Measurements from ENCODE around the gene GRPEL1.

Gene GRPEL1

DNA sequence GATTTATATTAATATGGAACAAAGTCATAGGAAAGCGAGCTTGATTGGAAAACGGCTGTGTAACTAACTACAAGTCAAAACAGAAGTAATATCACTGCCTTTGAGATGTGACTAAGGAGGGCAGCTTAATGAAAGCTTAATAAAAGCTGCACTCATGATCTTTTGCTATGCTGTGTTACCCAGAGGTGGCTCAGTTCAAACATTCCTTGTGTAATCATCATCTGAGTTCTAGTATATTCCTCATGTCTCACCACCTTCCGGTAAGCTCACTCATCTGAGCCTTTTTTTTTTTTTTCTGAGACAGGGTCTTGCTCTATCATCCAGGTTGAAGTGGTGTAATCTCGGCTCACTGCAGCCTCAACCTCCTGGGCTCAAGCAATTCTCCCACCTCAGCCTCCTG is 5.0 kb downstream of the GRPEL1 start:
- no peak for DNase-seq

DNA sequence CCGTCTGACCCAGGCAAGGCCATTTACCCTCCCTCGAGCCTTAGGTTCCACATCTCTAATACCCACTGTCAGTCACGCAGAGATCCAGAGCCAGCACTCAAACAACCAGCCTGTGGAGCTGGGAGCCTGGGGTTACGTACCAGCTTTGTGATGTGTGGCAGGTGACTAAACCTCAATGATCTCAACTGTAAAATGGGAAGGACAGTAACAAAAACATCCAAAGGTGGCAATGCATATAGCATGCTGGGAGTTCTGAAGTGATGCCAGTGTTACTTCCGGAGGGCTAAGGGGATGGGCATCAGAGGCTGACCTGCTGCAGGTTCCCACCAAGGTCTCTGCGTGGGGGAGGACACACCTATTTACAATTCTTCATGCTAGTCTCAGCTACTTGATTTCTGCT is 6.0 kb downstream of the GRPEL1 start:
- DNase-seq = no peak

DNA sequence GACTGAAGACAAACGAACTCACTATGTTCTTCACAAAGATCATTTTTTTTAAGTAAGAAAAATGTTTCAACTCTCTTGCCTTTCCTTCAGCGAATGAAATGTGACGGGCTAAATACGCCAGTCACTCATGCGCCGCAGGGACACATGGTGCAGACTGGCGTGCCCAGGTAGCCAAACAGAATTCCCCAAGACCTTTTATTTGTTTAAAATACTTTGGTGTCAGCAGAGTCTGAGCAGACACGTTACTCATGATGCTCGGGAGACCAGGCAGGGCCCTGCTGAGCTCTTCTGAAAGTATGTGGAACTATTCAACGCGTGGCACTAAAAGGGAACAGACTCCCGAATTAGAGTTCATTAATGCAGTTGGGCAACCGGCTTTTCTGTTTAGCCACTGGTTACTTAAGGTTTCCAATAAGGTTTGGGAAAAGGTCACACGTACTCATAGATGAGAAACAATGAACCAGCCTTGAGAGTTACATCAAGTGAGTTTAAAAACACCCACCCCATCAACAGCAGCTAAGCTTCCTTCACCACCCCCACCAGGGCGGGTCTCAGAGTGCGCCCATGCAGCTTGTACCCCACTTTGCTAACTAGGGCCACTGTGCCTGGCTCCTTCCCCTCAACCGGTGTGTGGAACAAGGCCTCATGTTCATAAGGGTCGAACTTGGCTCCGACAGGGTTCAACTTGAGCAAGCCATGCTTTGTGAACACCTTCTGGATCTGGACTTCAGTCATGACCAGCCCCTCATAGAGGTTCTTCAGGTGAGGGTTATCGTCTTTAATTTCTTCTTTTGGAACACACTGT is 7.3 kb downstream of the GRPEL1 start:
- no peak for DNase-seq

DNA sequence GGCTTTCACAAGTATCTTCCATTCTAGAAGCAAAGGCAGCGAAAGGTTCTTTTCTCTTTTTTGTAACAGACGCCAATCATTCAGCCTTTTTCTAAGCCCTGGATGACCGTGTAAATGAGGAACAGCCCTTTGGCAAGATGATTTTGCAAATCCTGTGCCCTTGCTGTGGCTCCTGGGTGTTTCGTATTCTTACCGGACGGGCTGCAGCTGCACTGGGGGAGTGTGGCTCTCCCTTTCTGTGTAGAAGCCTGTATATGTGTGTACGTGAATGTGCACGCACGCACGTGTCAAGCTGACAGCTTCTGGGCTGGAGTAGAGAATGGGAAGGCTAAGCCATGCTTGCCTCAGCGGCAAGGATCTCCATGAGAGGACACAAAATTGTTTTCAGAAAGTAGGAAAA is 8.2 kb downstream of the GRPEL1 start:
- no peak for DNase-seq

DNA sequence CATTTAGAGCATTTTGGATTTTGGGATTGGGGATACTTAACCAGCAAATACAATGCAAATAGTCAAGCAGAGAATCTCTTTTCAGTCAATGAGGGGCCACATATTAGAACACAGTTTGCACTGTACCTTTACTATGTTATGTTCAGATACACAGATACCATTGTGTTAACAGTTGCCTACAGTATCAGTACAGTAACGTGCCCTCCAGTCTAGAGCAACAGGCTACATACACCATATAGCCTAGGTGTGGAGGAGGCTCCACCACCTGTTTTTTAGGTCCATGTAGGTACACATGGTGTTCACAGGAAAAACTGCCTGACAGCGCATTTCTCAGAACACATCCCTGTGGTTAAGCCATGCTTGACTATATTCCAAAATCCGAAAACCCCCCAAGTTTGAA is 9.1 kb downstream of the GRPEL1 start:
- no peak for DNase-seq

DNA sequence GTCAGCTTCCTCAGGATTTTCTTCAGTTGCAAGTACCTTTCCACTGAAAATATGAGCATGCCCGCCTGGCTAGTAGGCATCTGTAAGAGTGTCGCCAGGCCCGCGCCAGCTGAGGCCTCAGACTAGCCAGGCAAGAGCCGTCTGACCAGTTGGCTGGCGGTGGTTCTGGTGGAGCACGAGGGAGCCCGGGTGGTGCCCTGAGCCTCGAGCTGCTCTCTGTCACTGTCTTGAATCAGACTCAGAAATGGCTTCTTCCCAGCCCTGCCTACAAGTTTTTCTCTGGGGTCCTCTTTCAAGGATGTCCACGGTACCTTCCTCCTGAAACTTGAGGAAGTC is 11.9 kb downstream of the GRPEL1 start:
- no peak for DNase-seq

DNA sequence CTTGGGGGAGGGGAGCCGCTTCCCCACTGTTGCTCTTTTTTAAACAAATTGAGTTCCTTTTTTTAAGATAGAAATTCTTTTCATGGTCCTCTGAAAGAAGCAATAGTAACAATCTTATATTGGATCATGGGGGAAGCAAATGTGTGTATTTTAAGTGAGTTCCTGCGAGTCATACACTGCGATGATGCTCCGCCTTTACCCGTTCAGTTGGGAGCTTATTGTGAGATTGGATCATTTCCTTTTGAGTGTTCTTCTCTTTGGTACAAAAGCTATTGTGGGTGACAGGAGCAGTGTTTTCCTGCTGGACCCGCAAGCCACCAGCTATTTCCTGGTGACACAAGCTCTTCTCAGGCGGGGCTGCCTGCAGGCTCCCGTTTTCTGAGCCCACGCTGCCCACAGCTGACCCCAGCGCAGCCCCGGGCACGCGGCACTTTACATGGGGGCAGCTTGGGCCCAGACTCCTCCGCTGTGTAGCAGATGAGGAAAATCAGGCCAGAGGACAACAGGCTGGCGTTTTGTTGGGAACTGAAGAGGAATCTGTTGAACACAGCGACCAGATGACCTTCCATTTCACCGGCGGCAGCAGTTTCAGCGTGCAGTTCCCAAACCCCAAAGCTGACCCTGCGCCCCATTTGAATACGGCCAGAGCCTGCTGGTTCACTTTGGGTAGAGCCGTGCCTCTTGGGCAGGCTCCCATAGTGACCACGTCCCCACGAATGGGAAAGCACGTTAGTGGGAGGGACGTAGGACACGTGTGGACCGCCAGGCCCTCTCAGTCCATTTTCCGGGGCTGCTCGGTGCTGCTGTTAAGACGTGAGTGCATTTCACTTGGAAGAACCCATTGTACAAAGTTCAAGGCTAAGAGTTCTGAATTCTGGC is 12.5 kb downstream of the GRPEL1 start:
- DNase-seq = no peak

DNA sequence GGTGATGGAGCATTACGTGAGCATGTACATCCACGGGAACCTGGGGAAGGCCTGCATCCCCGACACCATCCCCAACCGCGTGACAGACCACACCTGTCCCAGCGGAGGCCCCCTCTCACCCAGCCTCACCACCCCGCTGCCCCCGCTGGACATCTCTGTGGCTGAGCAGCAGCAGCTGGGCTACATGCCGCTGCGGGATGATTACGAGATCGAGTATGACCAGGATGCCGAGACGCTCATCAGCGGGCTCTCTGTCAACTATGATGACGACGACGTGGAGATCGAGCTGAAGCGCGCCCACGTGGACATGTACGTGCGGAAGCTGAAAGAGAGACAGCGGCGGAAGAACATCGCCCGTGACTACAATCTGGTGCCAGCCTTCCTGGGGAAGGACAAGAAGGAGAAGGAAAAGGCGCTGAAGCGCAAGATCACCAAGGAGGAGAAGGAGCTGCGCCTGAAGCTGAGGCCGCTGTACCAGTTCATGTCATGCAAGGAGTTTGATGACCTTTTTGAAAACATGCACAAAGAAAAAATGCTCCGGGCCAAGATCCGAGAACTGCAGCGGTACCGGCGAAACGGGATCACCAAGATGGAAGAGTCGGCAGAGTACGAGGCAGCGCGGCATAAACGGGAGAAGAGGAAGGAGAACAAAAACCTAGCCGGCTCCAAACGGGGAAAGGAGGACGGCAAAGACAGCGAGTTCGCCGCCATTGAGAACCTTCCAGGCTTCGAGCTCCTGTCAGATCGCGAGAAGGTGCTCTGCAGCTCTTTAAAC is 13.6 kb downstream of the GRPEL1 start:
- no peak for DNase-seq

DNA sequence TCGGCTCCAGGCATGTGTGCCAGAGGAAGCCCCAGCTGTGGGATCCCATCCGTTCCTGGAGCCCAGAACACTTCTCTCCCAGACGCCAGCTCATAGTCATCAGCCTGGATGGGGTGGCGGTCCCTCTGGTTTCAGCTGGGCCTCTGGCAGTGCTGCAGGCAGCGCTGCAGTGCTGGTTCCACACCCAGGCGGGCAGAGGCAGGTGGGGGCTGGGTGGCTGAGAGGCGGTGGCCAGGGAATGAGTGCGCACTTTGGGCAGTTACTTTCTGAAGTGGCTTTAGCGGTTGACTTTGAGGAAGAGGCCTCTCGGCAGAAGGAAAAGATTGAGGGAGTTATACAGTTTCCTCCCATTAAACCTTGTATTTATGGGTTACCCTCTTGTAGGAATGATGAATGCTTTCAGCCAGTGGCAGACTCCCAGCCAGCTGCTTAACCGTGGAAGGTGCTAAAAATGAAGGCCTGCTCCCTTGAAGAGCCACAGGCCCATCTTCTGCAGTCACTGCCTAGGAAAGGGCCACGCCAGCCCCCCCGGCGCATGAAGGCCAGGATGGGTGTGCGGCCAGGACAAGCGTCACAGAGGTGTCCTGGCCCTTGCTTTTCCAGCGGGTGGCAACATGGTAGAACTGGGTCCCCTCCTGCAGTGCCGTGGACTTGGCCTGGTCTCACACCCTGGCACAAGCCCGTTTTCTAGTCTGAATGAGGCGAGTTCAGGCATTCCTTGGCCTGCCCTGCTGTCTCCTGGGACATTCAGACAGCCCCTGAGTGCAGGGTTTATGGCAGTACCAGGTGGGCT is 14.7 kb downstream of the GRPEL1 start:
- DNase-seq = no peak

DNA sequence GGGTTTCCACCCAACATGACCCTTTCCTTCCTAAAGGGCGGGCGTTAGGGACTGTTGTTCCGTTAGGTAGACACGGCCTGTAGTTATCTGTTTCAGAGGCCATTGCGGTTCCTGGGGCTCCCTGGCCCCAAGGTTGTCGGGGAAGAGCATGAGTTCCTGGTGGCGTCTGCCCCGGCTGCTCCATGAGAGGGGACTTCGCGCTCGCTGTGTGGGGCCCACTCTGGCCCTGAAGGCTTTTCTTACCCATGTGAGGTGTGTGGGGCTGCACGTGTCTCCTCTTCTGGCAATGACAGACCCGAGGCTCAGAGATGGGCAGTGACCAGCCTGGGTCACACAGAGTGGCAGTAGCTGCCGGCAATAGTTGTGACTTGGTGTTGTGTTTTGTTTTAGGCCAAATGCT is 15.6 kb downstream of the GRPEL1 start:
- DNase-seq = no peak

DNA sequence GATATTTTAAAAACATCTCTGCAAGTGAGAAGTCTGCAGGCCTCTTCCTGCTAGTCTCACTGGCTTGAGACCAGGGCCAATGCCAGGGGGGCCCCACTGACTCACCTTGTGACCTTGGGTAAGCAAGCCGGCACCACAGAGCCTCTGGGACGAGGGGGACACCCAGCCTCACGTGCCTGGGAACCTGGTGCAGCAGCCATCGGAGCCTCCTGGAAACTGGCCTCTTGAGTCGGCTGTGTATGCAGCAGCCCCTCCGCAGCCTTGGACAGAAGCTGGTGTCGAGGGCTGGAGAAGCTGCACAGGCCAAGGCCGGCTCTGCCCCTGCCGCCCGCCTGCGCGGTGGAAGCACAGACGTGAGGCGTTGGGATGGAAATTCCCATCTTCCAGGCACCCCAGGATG is 16.0 kb downstream of the GRPEL1 start:
- no peak for DNase-seq

DNA sequence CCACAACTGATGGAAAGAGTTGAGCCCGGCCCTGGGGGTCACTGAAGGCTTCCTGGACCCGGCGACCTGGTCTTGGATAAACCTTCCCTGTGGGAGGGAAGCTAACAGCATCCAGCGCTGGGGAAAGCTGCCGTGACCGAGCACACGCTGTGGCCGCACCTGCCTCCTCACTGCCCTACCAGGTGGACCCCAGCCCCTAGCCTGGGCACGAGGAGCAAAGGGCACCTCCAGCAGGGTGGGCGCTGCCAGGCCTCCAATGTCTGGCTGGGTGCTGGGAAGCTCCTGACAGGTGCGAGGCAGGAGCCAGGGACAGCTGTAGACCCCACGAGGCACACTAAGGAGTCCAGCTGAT is 16.7 kb downstream of the GRPEL1 start:
- DNase-seq = no peak

DNA sequence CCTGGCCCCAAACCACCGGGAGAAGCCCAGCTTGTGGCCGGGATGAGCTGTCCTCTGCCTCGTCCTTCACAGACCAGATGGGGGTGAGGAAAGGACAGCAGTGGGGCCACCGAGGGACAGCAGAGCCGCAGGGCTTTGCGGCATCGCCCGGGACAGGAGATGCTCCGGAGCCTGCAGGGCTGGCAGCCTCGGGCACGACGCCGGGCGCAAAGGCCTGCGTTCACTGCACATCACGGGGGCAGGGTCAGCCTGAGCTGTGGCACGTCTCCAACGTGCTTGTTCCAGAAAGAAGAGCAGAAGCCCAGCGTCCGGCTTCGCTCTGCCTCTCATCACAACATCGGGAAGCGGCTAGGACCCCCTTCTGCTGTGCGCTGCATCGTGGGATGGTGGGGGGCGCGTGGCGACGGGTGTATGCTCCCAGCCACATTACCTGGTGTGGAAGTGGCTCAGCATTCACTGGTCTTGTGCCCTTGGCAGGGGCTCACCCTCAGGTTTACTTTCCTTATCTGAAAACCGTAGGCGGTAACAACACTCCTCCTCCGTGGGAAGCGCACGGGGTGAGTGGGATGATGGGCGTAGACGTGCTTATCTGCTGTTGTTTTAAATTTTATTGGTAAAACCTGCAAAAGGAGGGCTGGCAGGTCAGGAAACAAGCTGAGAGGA is 17.3 kb downstream of the GRPEL1 start:
- DNase-seq = no peak

DNA sequence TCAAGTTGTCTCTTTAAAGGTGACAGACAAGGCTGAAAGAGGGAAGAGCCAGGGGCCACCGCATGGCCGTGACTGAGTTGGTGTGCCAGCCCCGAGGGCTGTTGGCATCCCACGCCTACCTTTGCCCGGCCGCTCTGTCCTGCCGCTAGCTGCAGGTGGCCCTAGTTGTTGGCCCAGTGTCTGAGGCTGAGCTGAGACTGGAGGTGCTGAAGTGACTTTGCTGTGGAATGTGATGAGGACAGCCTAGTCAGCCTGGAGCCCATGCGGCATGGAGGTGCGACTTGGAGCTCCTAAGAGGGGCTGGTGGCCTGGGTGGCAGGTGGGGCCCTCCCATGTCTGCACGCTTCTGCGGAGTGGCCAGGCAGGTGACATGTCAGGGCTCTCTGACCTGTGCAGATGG is 18.1 kb downstream of the GRPEL1 start:
- no peak for DNase-seq

DNA sequence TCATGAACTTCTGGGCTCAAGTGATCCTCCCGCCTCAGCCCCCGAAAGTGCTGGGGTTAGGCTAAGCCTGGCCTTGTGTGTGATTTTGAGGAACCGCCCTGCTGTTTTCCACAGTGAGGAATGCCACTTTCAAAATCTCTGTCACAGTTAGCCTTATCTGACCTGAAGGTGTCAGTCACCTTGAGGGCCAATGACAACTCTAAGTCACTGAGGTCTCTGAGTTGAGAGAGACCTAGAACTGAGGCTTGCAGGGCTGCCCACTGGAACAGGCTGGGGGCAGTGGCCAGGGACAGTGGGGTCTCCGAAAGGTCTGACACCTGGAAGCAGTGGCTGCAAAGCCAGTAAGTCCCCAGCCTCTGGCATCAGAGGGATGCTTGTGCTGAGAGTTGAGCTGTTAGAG is 18.6 kb downstream of the GRPEL1 start:
- no peak for DNase-seq

DNA sequence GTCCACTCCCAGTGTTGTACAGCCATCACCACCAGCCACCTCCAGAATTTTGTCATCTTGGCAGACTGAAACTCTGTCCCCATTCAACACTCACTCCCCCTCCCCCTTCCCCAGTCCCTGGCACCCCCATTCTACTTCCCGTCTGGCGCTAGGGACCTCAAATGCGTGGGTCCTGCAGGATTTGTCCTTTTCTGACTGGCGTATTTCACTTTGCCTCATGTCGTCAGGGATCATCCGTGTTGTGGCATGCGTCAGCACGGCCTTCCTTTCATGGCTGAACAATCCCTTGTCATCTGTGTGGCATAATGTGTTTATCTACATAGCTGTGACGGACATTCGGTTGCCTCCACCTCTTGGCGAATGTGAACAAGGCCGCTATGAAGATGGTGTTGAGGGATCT is 19.2 kb downstream of the GRPEL1 start:
- no peak for DNase-seq

DNA sequence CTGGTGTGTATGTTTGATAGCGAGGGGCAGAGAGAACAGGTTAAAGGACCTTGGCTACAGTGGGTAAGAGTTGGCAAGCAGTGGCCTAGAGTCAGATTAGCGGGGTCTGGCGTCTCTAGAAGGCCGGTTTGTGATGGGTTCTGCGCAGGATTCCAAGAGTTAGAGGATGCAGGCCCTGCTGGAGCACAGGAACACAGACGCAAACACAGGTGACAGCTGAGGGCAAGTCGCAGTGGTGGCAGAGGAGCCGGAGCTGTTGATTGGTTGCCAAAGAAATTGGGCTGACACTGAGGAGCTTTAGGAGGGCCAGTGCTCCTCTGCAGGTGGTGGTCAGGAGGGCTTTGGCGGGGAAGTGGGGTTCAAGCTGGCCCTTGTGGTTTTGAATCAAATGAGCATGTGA is 20.9 kb downstream of the GRPEL1 start:
- no peak for DNase-seq

DNA sequence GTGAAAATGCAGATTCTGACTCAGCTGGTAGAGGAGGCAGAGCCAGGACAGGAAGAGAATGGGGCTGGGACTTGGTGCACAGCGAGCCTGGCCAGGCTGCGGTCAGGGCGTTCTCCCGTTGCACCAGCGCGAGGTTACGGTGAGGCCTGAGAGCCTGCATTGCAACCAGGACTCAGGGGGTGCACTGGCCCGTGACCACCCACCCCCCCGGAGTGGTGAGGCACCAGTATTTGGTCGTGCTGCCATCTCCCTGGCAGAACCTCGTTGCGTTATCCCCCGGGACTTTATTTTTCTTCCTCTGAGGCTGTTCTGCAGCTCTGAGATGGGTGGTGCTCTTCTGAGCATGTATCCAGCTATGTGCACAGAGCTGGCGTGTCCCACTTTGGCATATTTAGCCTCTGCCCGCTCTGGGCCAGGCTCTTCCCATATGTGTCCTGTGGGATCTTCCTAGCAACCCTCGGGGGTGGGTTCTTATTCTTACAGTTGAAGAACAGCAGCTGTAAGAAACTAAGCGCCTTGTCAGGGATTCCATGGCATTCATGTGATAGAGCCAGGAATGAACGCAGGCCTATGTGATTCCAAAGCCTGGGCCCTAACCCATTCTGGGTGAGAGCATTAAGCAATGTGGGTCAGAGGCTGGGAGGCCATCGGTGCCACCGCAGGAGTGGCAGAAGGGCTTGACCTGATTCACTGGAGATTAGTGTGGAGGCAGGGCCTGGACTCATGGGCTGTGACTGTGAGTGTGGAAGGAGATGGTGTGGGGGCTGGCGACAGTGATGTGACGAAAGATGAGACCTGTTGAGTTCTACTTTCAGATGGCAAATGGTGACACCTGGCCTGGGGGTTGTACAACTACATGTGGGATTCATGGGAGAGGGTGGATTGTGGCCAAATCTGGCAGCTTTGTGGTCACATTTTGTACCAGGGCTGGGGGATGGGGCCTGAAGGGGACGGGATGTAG is 21.6 kb downstream of the GRPEL1 start:
- DNase-seq = no peak

DNA sequence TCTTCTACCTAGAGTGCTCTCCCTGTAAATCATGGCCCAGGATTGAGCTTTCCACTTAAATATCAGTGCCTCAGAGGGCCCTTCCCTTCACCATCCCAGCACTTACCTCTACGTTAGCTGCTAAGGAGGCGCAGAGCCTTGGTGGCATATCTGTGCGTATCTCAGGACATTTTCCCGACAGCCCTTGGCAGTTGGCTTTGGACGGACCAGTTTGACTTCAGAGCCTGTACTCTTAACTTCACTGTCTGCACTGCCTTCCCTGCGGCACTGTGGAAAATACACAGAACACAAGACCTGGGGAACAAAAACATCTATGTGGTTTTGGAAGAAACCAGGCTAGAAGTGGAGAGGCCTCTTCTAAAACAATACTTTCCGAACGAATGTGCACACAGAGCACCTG is 22.3 kb downstream of the GRPEL1 start:
- no peak for DNase-seq

DNA sequence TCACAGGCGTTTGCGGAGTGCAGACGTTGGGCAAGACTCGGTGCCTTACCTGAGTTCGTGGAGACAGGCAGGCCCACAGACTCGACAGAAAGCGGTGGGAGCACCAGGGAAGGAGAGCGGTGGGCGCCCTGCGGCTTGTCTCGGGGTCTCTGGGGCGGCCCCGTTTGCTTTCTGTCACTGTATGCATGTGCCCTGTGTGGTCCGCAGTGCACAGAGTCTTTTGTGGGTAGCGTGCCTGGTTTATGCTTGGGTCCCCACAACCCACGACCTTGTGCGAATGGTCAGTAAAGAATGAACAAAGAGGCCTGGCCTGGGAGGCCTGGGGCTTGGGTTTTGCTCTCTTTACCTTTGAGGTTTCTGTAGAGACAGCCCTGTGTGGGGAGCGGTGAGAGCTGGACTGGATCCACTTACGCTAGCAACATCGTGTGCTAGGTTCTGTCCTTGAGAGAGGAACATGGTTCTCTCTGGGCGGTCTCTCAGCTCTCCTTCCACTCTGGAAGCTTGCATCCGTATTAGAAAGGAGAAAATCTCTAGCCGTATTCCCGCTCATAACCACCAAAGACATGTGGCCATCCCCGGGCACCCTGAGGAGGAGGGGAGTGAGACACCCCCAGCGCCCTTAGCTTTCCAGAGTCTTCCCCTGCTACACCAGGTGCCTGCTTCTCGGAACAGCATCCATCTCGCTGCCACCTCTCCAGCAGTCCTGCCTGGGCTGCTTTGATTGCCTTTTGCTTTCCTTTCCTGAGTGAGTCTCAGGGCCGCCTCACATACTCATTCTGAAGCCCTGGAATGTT is 23.5 kb downstream of the GRPEL1 start:
- DNase-seq = no peak
